K562 (cell line): ENCODE measurements around the gene TOPORS. TPM values are rescaled to one million over a fixed set of nuclear protein-coding genes. Genes with fewer than 3 reads are reported as not detected.

ENCODE experiments used
- ATAC-seq: fragments of 200-7000 bp; cut with Tn5 transposase; 3 replicates; pipeline ENCODE4 v1.9.1; 2020; ENCODE audit warnings: moderate library complexity
- BruUV-seq: library from RNA; stranded (reverse); fragments of 400-500 nt; replicated peaks from 2 replicates; lab custom pipeline; 2021; lab: Mats Ljungman, UMichigan
- CTCF ChIA-PET: fragments of 300-600 bp; formaldehyde crosslinking; extraction: SDS; loops from one replicate; lab custom pipeline; 2021; ENCODE audit warnings: low intra/inter-chr PET ratio; lab: Yijun Ruan, JAX
- POLR2A ChIA-PET: fragments of 300-600, 350-650 bp; sonication (Branson Sonifier 250); formaldehyde crosslinking; extraction: SDS; loops from one replicate; lab custom pipeline; 2021; ENCODE audit warnings: antibody characterized with exemption, inconsistent platforms; lab: Yijun Ruan, JAX
- DNase-seq, 4 experiments: peaks; one replicate each; pipeline versions ENCODE4 v3.0.0 to v3.0.0-alpha.2; 2011 to 2018; ENCODE audit warnings: low spot score in 3 of 4, mixed read lengths in 3 of 4; ENCODE audit errors: extremely low read depth in 1 of 4
- FAIRE-seq: peaks from 2 replicates; lab custom pipeline; 2011; peaks lifted over from hg19 to GRCh38; lab: Jason Lieb, UNC
- H2AFZ ChIP-seq: 2 replicates; pipeline ENCODE4 v1.6.0; 2011; ENCODE audit warnings: low read depth, low read length, control low read depth, inconsistent platforms
- H3K27ac ChIP-seq: fragments of 200-600 bp; 3 replicates; pipeline ENCODE4 v1.8.0; 2011; ENCODE audit warnings: low read depth, mild to moderate bottlenecking, control low read depth, inconsistent platforms, low read length, moderate library complexity, mixed read lengths; ENCODE audit errors: extremely low read depth
- H3K27me3 ChIP-seq, 2 experiments: fragments of 300-600 bp in 1 of 2; 2 replicates in 1 of 2; 3 replicates in 1 of 2; pipeline versions ENCODE4 v1.6.0 to v1.8.0; 2011; ENCODE audit warnings: inconsistent platforms in 2 of 2, low read length in 2 of 2, mild to moderate bottlenecking in 1 of 2, mixed read lengths in 1 of 2, moderate library complexity in 1 of 2; ENCODE audit not compliant: control insufficient read depth in 2 of 2, insufficient read depth in 2 of 2
- H3K36me3 ChIP-seq: fragments of 300-600 bp; 3 replicates; pipeline ENCODE4 v1.8.0; 2011; ENCODE audit warnings: mild to moderate bottlenecking, low read length, inconsistent platforms; ENCODE audit not compliant: control insufficient read depth, insufficient read depth
- H3K4me1 ChIP-seq, 2 experiments: fragments of 200-600 bp in 1 of 2; replicated peaks in 1 of 2; 2 replicates in 1 of 2; 3 replicates in 1 of 2; pipeline versions ENCODE4 v1.5.1 to v1.8.0; 2011; ENCODE audit warnings: inconsistent platforms in 2 of 2, low read length in 2 of 2, mild to moderate bottlenecking in 1 of 2, mixed read lengths in 1 of 2, moderate library complexity in 1 of 2; ENCODE audit not compliant: control insufficient read depth in 2 of 2, insufficient read depth in 2 of 2
- H3K4me2 ChIP-seq: 2 replicates; pipeline ENCODE4 v1.6.1; 2011; ENCODE audit warnings: low read length, control low read depth, inconsistent platforms, mixed read lengths; ENCODE audit not compliant: insufficient read depth
- H3K4me3 ChIP-seq: fragments of 200-600 bp; sonication (generic), shearing (Covaris generic); 2 replicates; pipeline ENCODE4 v1.5.1; 2016; ENCODE audit warnings: control low read depth, inconsistent platforms
- H3K79me2 ChIP-seq: fragments of 200-600 bp; 3 replicates; pipeline ENCODE4 v1.8.0; 2011; ENCODE audit warnings: low read length, inconsistent platforms; ENCODE audit not compliant: control insufficient read depth, insufficient read depth
- H3K9ac ChIP-seq, 2 experiments: 2 replicates each; pipeline versions ENCODE4 v1.6.0 to v1.6.1; 2011; ENCODE audit warnings: low read depth in 2 of 2, low read length in 2 of 2, control low read depth in 1 of 2, inconsistent platforms in 1 of 2, mild to moderate bottlenecking in 1 of 2, mixed read lengths in 1 of 2; ENCODE audit not compliant: insufficient read depth in 1 of 2
- H3K9me1 ChIP-seq: one replicate; pipeline ENCODE4 v1.6.0; 2011; ENCODE audit warnings: inconsistent platforms, mild to moderate bottlenecking, low read length, moderate library complexity; ENCODE audit not compliant: control insufficient read depth, insufficient read depth
- H3K9me3 ChIP-seq: replicated peaks from 2 replicates; pipeline ENCODE4 v1.5.1; 2011; ENCODE audit warnings: low read depth, low read length, inconsistent platforms; ENCODE audit not compliant: control insufficient read depth, insufficient read depth
- H4K20me1 ChIP-seq: replicated peaks from 2 replicates; pipeline ENCODE4 v1.6.1; 2011; ENCODE audit warnings: low read length, inconsistent platforms, mixed read lengths; ENCODE audit not compliant: control insufficient read depth, insufficient read depth
- CC2D1A ChIP-seq: fragments of 450-650 bp; IDR thresholded peaks from 2 replicates; pipeline ENCODE4 v1.6.1; 2017; ENCODE audit warnings: mild to moderate bottlenecking
- EGR1 ChIP-seq: fragments of 450-650 bp; conservative IDR thresholded peaks from 2 replicates; pipeline ENCODE4 v1.6.1; 2017; ENCODE audit warnings: mild to moderate bottlenecking
- FOXJ2 ChIP-seq: fragments of 200-800 bp; sonication (Bioruptor generic); IDR thresholded peaks from 2 replicates; pipeline ENCODE4 v1.6.1; 2016; ENCODE audit warnings: missing genetic modification characterization, missing compliant biosample characterization
- HBP1 ChIP-seq: fragments of 450-650 bp; formaldehyde crosslinking; IDR thresholded peaks from 2 replicates; pipeline ENCODE4 v1.4.0; 2022; ENCODE audit warnings: missing genetic modification characterization
- PML ChIP-seq: IDR thresholded peaks from 2 replicates; pipeline ENCODE4 v1.6.1; 2012; ENCODE audit warnings: low read length, inconsistent platforms
- ZFP30 ChIP-seq: fragments of 250-450 bp; sonication (Bioruptor Pico); IDR thresholded peaks from 2 replicates; pipeline ENCODE4 v1.8.0; 2022; ENCODE audit warnings: moderate library complexity, mild to moderate bottlenecking, inconsistent platforms, borderline replicate concordance
- ZNF124 ChIP-seq: sonication (generic); formaldehyde crosslinking; IDR thresholded peaks from 2 replicates; pipeline ENCODE4 v1.8.1; 2022; ENCODE audit warnings: missing genetic modification reagents
- ZNF133 ChIP-seq: fragments of 250-450 bp; sonication (Bioruptor Pico); IDR thresholded peaks from 2 replicates; pipeline ENCODE4 v1.4.0; 2020; ENCODE audit warnings: mild to moderate bottlenecking
- ZNF41 ChIP-seq: fragments of 250-450 bp; sonication (Bioruptor Pico); conservative IDR thresholded peaks from 2 replicates; pipeline ENCODE4 v1.4.0; 2020; ENCODE audit warnings: mild to moderate bottlenecking
- WGBS: fragments of 100-300 bp; shearing (Covaris generic); methylation state at CpG from one replicate; pipeline ENCODE4 v1.1.6; 2016; ENCODE audit warnings: low coverage, mixed read lengths; ENCODE audit not compliant: insufficient coverage; ENCODE audit errors: missing lambda C conversion rate; 5-methylcytosine and 5-hydroxymethylcytosine counted together
- in situ Hi-C: fragments of 300-500 bp; cut with MboI; formaldehyde crosslinking; loops from 4 replicates; pipeline ENCODE4 v1.15.0; 2018; ENCODE audit warnings: inconsistent platforms, mixed read lengths
- intact Hi-C: fragments of 100-400 bp; cut with micrococcal nuclease; formaldehyde crosslinking; loops from 2 replicates; pipeline ENCODE4 v1.14.2; 2022
- polyA plus RNA-seq, 8 experiments: library from polyadenylated mRNA; depleted of rRNA in 4 of 8; stranded (reverse) in 5 of 8; unstranded in 3 of 8; fragments of >200 nt; fragmentation: Nextera tagmentation in 2 of 8; fragmentation: Illumina TruSeq in 1 of 8; extraction: Ambion mirVana in 2 of 8; extraction: Trizol in 1 of 8; gene quantifications; 2 replicates each; pipeline versions ENCODE4 v1.2.1 to v1.2.3, GENCODE V29; 2011 to 2014; ENCODE audit warnings: inconsistent platforms in 1 of 8, missing spikeins in 1 of 8
- total RNA-seq, 7 experiments: library from RNA; depleted of rRNA in 6 of 7; stranded (reverse); fragments of >200 nt in 6 of 7; fragmentation: Illumina TruSeq in 2 of 7; extraction: Trizol in 2 of 7; gene quantifications; 2 replicates each; pipeline versions ENCODE4 v1.2.1 to v1.2.3, GENCODE V29; 2011 to 2021; ENCODE audit warnings: low replicate concordance in 1 of 7
- TF ChIP-seq, protein P1 (sequence below): fragments of 450-650 bp; IDR thresholded peaks from one replicate; pipeline ENCODE4 v1.6.1; 2018; ENCODE audit warnings: mild to moderate bottlenecking, moderate library complexity; ENCODE audit not compliant: partially characterized antibody
- TF ChIP-seq, protein P2 (sequence below), 2 experiments: fragments of 200-800 bp in 1 of 2; sonication (Bioruptor generic) in 1 of 2; sonication (generic) in 1 of 2; formaldehyde crosslinking in 1 of 2; IDR thresholded peaks in 1 of 2; conservative IDR thresholded peaks in 1 of 2; 2 replicates each; pipeline versions ENCODE4 v1.5.0 to v1.6.1; 2016 to 2020; ENCODE audit warnings: missing compliant biosample characterization in 1 of 2, missing genetic modification characterization in 1 of 2, missing genetic modification reagents in 1 of 2
- TF ChIP-seq, protein P3 (sequence below): IDR thresholded peaks from 3 replicates; pipeline ENCODE4 v1.6.1; 2011; ENCODE audit warnings: borderline replicate concordance, mild to moderate bottlenecking; ENCODE audit not compliant: insufficient read length, insufficient read depth

The TOPORS gene
- total and polyA plus RNA-seq, 9 of the 15 experiments (the other 6 are each of a cell fraction or from before 2014, with no cell fraction given): 4.3 to 19.6 (median 9.9) TPM

DNA sequence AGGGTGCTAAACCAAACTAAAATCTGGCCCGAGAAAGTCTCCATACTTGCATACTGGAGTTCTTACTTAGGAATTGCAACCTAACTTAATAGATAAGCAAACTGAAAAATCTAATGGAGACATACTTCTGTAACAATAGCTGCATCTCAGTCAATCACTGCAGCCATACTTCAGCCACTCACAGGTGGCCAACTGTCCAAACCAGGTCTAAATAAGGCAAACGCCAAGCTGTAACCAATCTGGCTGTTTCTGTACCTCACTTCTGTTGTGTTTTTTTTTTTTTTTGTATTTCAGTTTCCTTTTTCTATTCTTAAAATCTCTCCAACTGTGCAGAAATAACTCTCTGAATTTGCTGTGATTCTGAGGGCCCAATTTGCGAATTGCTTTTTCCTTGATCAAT, 24.9 kb upstream of the TOPORS start:
- Histone ChIP-seq H3K27ac (no peak overlapping the region), H4K20me1 (no peaks in the 10 kb centered on the region), H3K4me3 (no peak overlapping the region), H3K4me1 (no peaks in the 10 kb centered on the region), H2AFZ (no peak overlapping the region), H3K36me3 (no peaks in the 10 kb centered on the region), H3K27me3 (no peaks in the 10 kb centered on the region), H3K9me1 (no peaks in the 10 kb centered on the region), H3K9me3 (no peaks in the 10 kb centered on the region), H3K9ac (no peak overlapping the region), H3K79me2 (peaks cover 6% of the 10 kb centered on the region), H3K4me2 (no peak overlapping the region)
- FAIRE-seq (no peak), DNase-seq (no peak), ATAC-seq (no peak)
- intact Hi-C loops (no loop called here), in situ Hi-C loops (loop anchor here (5.0 kb wide), 1 partner anchor 195 kb away; the partner anchor contains the start of gene ACO1)
- no TSS peak for BruUV-seq
- no peak for TF ChIP-seq CC2D1A
- no peak for TF ChIP-seq FOXJ2 (tag)
- TF ChIP-seq EGR1: no peak
- TF ChIP-seq, protein P1, sequence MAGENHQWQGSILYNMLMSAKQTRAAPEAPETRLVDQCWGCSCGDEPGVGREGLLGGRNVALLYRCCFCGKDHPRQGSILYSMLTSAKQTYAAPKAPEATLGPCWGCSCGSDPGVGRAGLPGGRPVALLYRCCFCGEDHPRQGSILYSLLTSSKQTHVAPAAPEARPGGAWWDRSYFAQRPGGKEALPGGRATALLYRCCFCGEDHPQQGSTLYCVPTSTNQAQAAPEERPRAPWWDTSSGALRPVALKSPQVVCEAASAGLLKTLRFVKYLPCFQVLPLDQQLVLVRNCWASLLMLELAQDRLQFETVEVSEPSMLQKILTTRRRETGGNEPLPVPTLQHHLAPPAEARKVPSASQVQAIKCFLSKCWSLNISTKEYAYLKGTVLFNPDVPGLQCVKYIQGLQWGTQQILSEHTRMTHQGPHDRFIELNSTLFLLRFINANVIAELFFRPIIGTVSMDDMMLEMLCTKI: no peak
- TF ChIP-seq ZNF133 (CRISPR knock-in tag): no peak
- TF ChIP-seq PML: no peak
- TF ChIP-seq, protein P2, sequence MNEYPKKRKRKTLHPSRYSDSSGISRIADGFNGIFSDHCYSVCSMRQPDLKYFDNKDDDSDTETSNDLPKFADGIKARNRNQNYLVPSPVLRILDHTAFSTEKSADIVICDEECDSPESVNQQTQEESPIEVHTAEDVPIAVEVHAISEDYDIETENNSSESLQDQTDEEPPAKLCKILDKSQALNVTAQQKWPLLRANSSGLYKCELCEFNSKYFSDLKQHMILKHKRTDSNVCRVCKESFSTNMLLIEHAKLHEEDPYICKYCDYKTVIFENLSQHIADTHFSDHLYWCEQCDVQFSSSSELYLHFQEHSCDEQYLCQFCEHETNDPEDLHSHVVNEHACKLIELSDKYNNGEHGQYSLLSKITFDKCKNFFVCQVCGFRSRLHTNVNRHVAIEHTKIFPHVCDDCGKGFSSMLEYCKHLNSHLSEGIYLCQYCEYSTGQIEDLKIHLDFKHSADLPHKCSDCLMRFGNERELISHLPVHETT (CRISPR knock-in tag; conservative IDR thresholded peaks at IDR 0.05 in 1 of 2, IDR thresholded peaks at IDR 0.05 in 1 of 2): no peak
- TF ChIP-seq, protein P3, sequence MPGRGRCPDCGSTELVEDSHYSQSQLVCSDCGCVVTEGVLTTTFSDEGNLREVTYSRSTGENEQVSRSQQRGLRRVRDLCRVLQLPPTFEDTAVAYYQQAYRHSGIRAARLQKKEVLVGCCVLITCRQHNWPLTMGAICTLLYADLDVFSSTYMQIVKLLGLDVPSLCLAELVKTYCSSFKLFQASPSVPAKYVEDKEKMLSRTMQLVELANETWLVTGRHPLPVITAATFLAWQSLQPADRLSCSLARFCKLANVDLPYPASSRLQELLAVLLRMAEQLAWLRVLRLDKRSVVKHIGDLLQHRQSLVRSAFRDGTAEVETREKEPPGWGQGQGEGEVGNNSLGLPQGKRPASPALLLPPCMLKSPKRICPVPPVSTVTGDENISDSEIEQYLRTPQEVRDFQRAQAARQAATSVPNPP: no peak
- no peak for TF ChIP-seq HBP1 (CRISPR knock-in tag)
- TF ChIP-seq ZNF41 (CRISPR knock-in tag): no peak
- no peak for TF ChIP-seq ZNF124 (CRISPR knock-in tag)
- TF ChIP-seq ZFP30 (CRISPR knock-in tag): no peak
- WGBS: 0% methylated on average over 2 of the region's 3 CpGs
- ChIA-PET CTCF (interaction anchor here (0.8 to 1.2 kb wide), 2 partner anchors 198 to 199 kb away, joined by 4 read pairs; no protein-coding TSS in a partner anchor), POLR2A (no interaction called here)
